Endothelial cell of umbilical vein (primary cell): ENCODE data around the gene IFT27. TPM values are rescaled to one million over a fixed set of nuclear protein-coding genes. Genes with fewer than 3 reads are reported as not detected.

Experiments
- BruUV-seq: library from RNA; stranded (reverse); fragments of 400-500 nt; replicated peaks from 2 replicates; lab custom pipeline; 2021; lab: Mats Ljungman, UMichigan
- CTCF ChIA-PET: fragments of 300-600, 350-600 bp; sonication (Branson Sonifier 250); formaldehyde crosslinking; loops from one replicate; lab custom pipeline; 2021; ENCODE audit warnings: antibody characterized with exemption, inconsistent platforms; lab: Charles Lee
- POLR2A ChIA-PET: fragments of 300-600, 350-600 bp; sonication (Branson Sonifier 250); formaldehyde crosslinking; loops from one replicate; lab custom pipeline; 2021; ENCODE audit warnings: antibody characterized with exemption, inconsistent platforms; lab: Charles Lee
- DNase-seq: peaks from one replicate; pipeline ENCODE4 v3.0.0-alpha.2; 2011; ENCODE audit warnings: low read depth, low spot score
- FAIRE-seq: peaks from 2 replicates; lab custom pipeline; 2011; peaks lifted over from hg19 to GRCh38; lab: Jason Lieb, UNC
- H2AFZ ChIP-seq: 2 replicates; pipeline ENCODE4 v1.6.0; 2012; ENCODE audit warnings: low read depth, low read length, control low read depth, inconsistent platforms
- H3K27ac ChIP-seq: 2 replicates; pipeline ENCODE4 v1.5.1; 2011; ENCODE audit warnings: low read depth, mild to moderate bottlenecking, control low read depth, low read length, moderate library complexity; ENCODE audit not compliant: insufficient read depth
- H3K27me3 ChIP-seq, 2 experiments: 2 replicates each; pipeline versions ENCODE4 v1.6.0 to v1.6.1; 2011; ENCODE audit warnings: low read length in 2 of 2, mixed read lengths in 1 of 2; ENCODE audit not compliant: control insufficient read depth in 2 of 2, insufficient read depth in 2 of 2
- H3K36me3 ChIP-seq, 2 experiments: 2 replicates in 1 of 2; 3 replicates in 1 of 2; pipeline ENCODE4 v1.5.1; 2011; ENCODE audit warnings: low read length in 2 of 2, mild to moderate bottlenecking in 1 of 2, moderate library complexity in 1 of 2; ENCODE audit not compliant: control insufficient read depth in 2 of 2, insufficient read depth in 2 of 2; ENCODE audit errors: extremely low read depth in 1 of 2
- H3K4me1 ChIP-seq: 3 replicates; pipeline ENCODE4 v1.5.1; 2011; ENCODE audit warnings: mild to moderate bottlenecking, low read length; ENCODE audit not compliant: control insufficient read depth, insufficient read depth; ENCODE audit errors: extremely low read depth
- H3K4me2 ChIP-seq: 2 replicates; pipeline ENCODE4 v1.6.1; 2011; ENCODE audit warnings: low read length, control low read depth, mixed read lengths; ENCODE audit not compliant: insufficient read depth
- H3K4me3 ChIP-seq, 3 experiments: fragments of 200-600 bp in 1 of 3; sonication (generic), shearing (Covaris generic) in 1 of 3; replicated peaks in 1 of 3; 2 replicates each; pipeline ENCODE4 v1.5.1; 2011 to 2016; ENCODE audit warnings: control low read depth in 3 of 3, low read length in 3 of 3, mild to moderate bottlenecking in 2 of 3, inconsistent platforms in 1 of 3, low read depth in 1 of 3, moderate library complexity in 1 of 3; ENCODE audit not compliant: insufficient read depth in 1 of 3
- H3K79me2 ChIP-seq: 2 replicates; pipeline ENCODE4 v1.6.0; 2012; ENCODE audit warnings: low read length, inconsistent platforms; ENCODE audit not compliant: control insufficient read depth, insufficient read depth
- H3K9ac ChIP-seq: replicated peaks from 2 replicates; pipeline ENCODE3; 2011; ENCODE audit warnings: low read length, control low read depth; ENCODE audit not compliant: insufficient read depth; ENCODE audit errors: extremely low read depth
- H3K9me1 ChIP-seq: replicated peaks from 3 replicates; pipeline ENCODE4 v1.6.0; 2011; ENCODE audit warnings: mild to moderate bottlenecking, low read length; ENCODE audit not compliant: control insufficient read depth, insufficient read depth; ENCODE audit errors: extremely low read depth
- H3K9me3 ChIP-seq: replicated peaks from 2 replicates; pipeline ENCODE4 v1.5.1; 2012; ENCODE audit warnings: low read length, inconsistent platforms; ENCODE audit not compliant: control insufficient read depth, insufficient read depth
- H4K20me1 ChIP-seq: replicated peaks from 2 replicates; pipeline ENCODE3; 2011; ENCODE audit warnings: mild to moderate bottlenecking, low read length; ENCODE audit not compliant: control insufficient read depth, insufficient read depth; ENCODE audit errors: extremely low read depth
- CTCF ChIP-seq, 2 donors: IDR thresholded peaks; 1 replicate in 1 of 2; 2 replicates in 1 of 2; pipeline ENCODE4 v1.5.1; 2011; ENCODE audit warnings: low read length in 2 of 2, mild to moderate bottlenecking in 2 of 2, moderate library complexity in 2 of 2, control low read depth in 1 of 2, inconsistent platforms in 1 of 2, low read depth in 1 of 2; ENCODE audit not compliant: insufficient read depth in 1 of 2; ENCODE audit errors: extremely low read depth in 1 of 2
- EZH2 ChIP-seq: IDR thresholded peaks from 2 replicates; pipeline ENCODE4 v1.6.1; 2012; ENCODE audit warnings: borderline replicate concordance, low read depth, mild to moderate bottlenecking, moderate library complexity, low read length, inconsistent platforms; ENCODE audit not compliant: severe bottlenecking
- FOS ChIP-seq: IDR thresholded peaks from 2 replicates; pipeline ENCODE4 v1.6.1; 2011; ENCODE audit warnings: mild to moderate bottlenecking, low read length, moderate library complexity, borderline replicate concordance; ENCODE audit not compliant: insufficient read depth
- GATA2 ChIP-seq: IDR thresholded peaks from 2 replicates; pipeline ENCODE4 v1.7.0; 2011; ENCODE audit warnings: low read depth, mild to moderate bottlenecking, moderate library complexity, mixed read lengths, low read length; ENCODE audit not compliant: insufficient read length, insufficient read depth
- JUN ChIP-seq: IDR thresholded peaks from 2 replicates; pipeline ENCODE4 v1.6.1; 2011; ENCODE audit warnings: borderline replicate concordance, low read depth; ENCODE audit not compliant: insufficient read length, insufficient read depth
- MAX ChIP-seq: IDR thresholded peaks from 2 replicates; pipeline ENCODE4 v1.6.1; 2011; ENCODE audit not compliant: insufficient read depth, insufficient read length
- MYC ChIP-seq: IDR thresholded peaks from one replicate; pipeline ENCODE4 v1.6.1; 2011; ENCODE audit warnings: mild to moderate bottlenecking, low read depth, low read length
- POLR2A ChIP-seq: IDR thresholded peaks from 2 replicates; pipeline ENCODE4 v1.6.1; 2012; ENCODE audit warnings: low read depth, mild to moderate bottlenecking, control low read depth, low read length
- POLR2AphosphoS5 ChIP-seq: IDR thresholded peaks from 2 replicates; pipeline ENCODE4 v1.6.1; 2012; ENCODE audit warnings: low read depth, mild to moderate bottlenecking, control low read depth, low read length, moderate library complexity; ENCODE audit not compliant: insufficient read depth
- dilution Hi-C: fragments of 300-500 bp; cut with MboI; formaldehyde crosslinking; loops from one replicate; pipeline ENCODE4 v1.15.0; 2019; ENCODE audit warnings: low sequenced_read_pairs; ENCODE audit not compliant: extremely low pct_ligation_motif_present
- intact Hi-C: fragments of 100-400 bp; cut with micrococcal nuclease; formaldehyde crosslinking; loops from one replicate; pipeline ENCODE4 v1.10.0; 2022
- polyA plus RNA-seq, 4 experiments: library from polyadenylated mRNA; depleted of rRNA in 3 of 4; stranded (reverse) in 3 of 4; unstranded in 1 of 4; fragments of >200 nt; gene quantifications; 2 replicates each; pipeline versions ENCODE4 v1.2.1 to v1.2.3, GENCODE V29; 2011 to 2012; ENCODE audit warnings: missing spikeins in 1 of 4
- total RNA-seq: library from RNA; stranded (reverse); gene quantifications from 2 replicates; pipeline ENCODE4 v1.2.3, GENCODE V29; 2021

Gene IFT27
- total and polyA plus RNA-seq, 2 donors (not counting 3 experiments of a cell fraction or from before 2014, with no cell fraction given), result 29.9 to 33.7 TPM

- peak; percentile 34 for DNase-seq
- H3K4me3 ChIP-seq, result no peak within 1 kb of the TSS
- no peak within 1 kb of the TSS for H3K4me2 ChIP-seq
- no peak for FAIRE-seq
- H3K79me2 ChIP-seq, result no peaks in the 10 kb centered on the region
- no peaks in the 10 kb centered on the region for H3K9me1 ChIP-seq
- H2AFZ ChIP-seq, result no peak within 1 kb of the TSS
- no peaks in the 10 kb centered on the region for H3K36me3 ChIP-seq
- H3K9me3 ChIP-seq, result no peaks in the 10 kb centered on the region
- dilution Hi-C loops (no loop called here), intact Hi-C loops (no loop called here)
- ChIA-PET CTCF (interaction anchor here (1.0 kb wide), 1 partner anchor 20 kb away, joined by 3 read pairs; no protein-coding TSS in a partner anchor), POLR2A (no interaction called here)
- no peak within 1 kb of the TSS for H3K9ac ChIP-seq
- H4K20me1 ChIP-seq, result no peaks in the 10 kb centered on the region
- no peaks in the 10 kb centered on the region for H3K4me1 ChIP-seq
- no peak for TF ChIP-seq POLR2A
- peak; percentile 90 for TF ChIP-seq EZH2
- H3K27me3 ChIP-seq, result peaks cover 50% of the 10 kb centered on the region in 2 experiments
- no TSS peak for BruUV-seq
- no peak within 1 kb of the TSS for H3K27ac ChIP-seq
Measured at GRCh38 chr22:36816636-36817524, 41.0 kb upstream of the IFT27 start, which contains the start of gene PVALB. Gene PVALB (minus strand): TSS chr22:36817035. CDS start chr22:36817005, 30 bp downstream.

GRCh38 chr22:36816339-36816635 lies 40.4 kb upstream of the IFT27 start:
- Histone ChIP-seq H3K4me1 (no peaks in the 10 kb centered on the region), H3K9me3 (no peaks in the 10 kb centered on the region), H4K20me1 (no peaks in the 10 kb centered on the region), H3K4me3 (no peak overlapping the region), H3K4me2 (no peak overlapping the region), H3K79me2 (no peaks in the 10 kb centered on the region), H3K9me1 (no peaks in the 10 kb centered on the region), H2AFZ (no peak overlapping the region), H3K27ac (no peak overlapping the region), H3K36me3 (no peaks in the 10 kb centered on the region), H3K27me3 (peaks cover 50% of the 10 kb centered on the region in 2 experiments), H3K9ac (no peak overlapping the region)
- FAIRE-seq, result no peak
- ChIA-PET POLR2A (no interaction called here), CTCF (interaction anchor here (1.0 kb wide), 1 partner anchor 20 kb away, joined by 3 read pairs; no protein-coding TSS in a partner anchor)
- intact Hi-C loops (no loop called here), dilution Hi-C loops (no loop called here)
- DNase-seq, result no peak
- TF ChIP-seq EZH2 (no peak), GATA2 (no peak), POLR2A (no peak), MYC (no peak), JUN (no peak), FOS (no peak), POLR2AphosphoS5 (no peak), MAX (no peak), CTCF (IDR thresholded peaks at IDR 0.05; ENCODE audit: extremely low read depth in 1 of 2, insufficient read depth in 1 of 2, low read depth in 1 of 2, low read length in 2 of 2) (no peak)
- BruUV-seq, result no TSS peak
